Endodermal cell (in vitro differentiated cells): ENCODE results near the gene MRPL14. TPM values are rescaled to one million over a fixed set of nuclear protein-coding genes. Genes with fewer than 3 reads are reported as not detected.
A peak's percentile ranks its signal among the peaks of the same experiment; 100 is the strongest.

ENCODE experiments used
- DNase-seq: peaks from one replicate; pipeline ENCODE4 v3.0.0-alpha.2; 2017
- H3K27ac ChIP-seq: 2 replicates; pipeline ENCODE4 v1.5.1; 2013; ENCODE audit warnings: mild to moderate bottlenecking, low read depth, low read length, moderate library complexity
- H3K27me3 ChIP-seq: 2 replicates; pipeline ENCODE4 v1.6.1; 2013; ENCODE audit warnings: mild to moderate bottlenecking, low read length, moderate library complexity; ENCODE audit not compliant: insufficient read depth, control insufficient read depth, poor library complexity, severe bottlenecking
- H3K36me3 ChIP-seq: 2 replicates; pipeline ENCODE4 v1.7.0; 2013; ENCODE audit warnings: mild to moderate bottlenecking, low read length, moderate library complexity; ENCODE audit not compliant: control insufficient read depth, insufficient read depth
- H3K4me1 ChIP-seq: one replicate; pipeline ENCODE4 v1.7.0; 2013; ENCODE audit warnings: low read length; ENCODE audit not compliant: control insufficient read depth, insufficient read depth
- H3K4me3 ChIP-seq: 2 replicates; pipeline ENCODE4 v1.5.1; 2013; ENCODE audit warnings: mild to moderate bottlenecking, low read length, moderate library complexity
- H3K9ac ChIP-seq: 2 replicates; pipeline ENCODE4 v1.6.1; 2013; ENCODE audit warnings: mild to moderate bottlenecking, low read length, moderate library complexity; ENCODE audit not compliant: poor library complexity, severe bottlenecking; ENCODE audit errors: extremely low read depth
- H3K9me3 ChIP-seq: 2 replicates; pipeline ENCODE4 v1.6.1; 2013; ENCODE audit warnings: mild to moderate bottlenecking, low read length, moderate library complexity; ENCODE audit not compliant: control insufficient read depth
- H3K27ac Mint-ChIP-seq: 2 replicates; pipeline ENCODE4 v1.8.0; 2020; ENCODE audit warnings: mixed read lengths
- H3K27me3 Mint-ChIP-seq: 2 replicates; pipeline ENCODE4 v1.8.0; 2021; ENCODE audit warnings: mild to moderate bottlenecking, mixed read lengths; ENCODE audit not compliant: insufficient read depth
- H3K36me3 Mint-ChIP-seq: 2 replicates; pipeline ENCODE4 v1.8.0; 2020; ENCODE audit warnings: low read depth, mixed read lengths
- H3K4me1 Mint-ChIP-seq: 2 replicates; pipeline ENCODE4 v1.8.0; 2020; ENCODE audit warnings: mixed read lengths
- H3K4me3 Mint-ChIP-seq: 2 replicates; pipeline ENCODE4 v1.8.0; 2020; ENCODE audit warnings: mild to moderate bottlenecking, moderate library complexity, mixed read lengths
- H3K9me3 Mint-ChIP-seq: 2 replicates; pipeline ENCODE4 v1.8.0; 2020; ENCODE audit warnings: mild to moderate bottlenecking, mixed read lengths
- WGBS, 2 experiments: methylation state at CpG; one replicate each; pipeline versions ENCODE4 v1.1.5 to v1.1.7; 2013; ENCODE audit warnings: missing lambda C conversion rate in 2 of 2, mixed read lengths in 1 of 2; ENCODE audit not compliant: insufficient coverage in 1 of 2, insufficient read length in 1 of 2; 5-methylcytosine and 5-hydroxymethylcytosine counted together
- total RNA-seq, 2 donors: library from RNA; stranded (reverse); fragmentation: NEBNext Ultra II Directional in 1 of 2; extraction: Animal tissue kit (Norgen Biotek cat#: 25700) in 1 of 2; gene quantifications; 2 replicates in 1 of 2; 3 replicates in 1 of 2; pipeline ENCODE4 v1.2.1, GENCODE V29; 2021
- TF ChIP-seq, protein P1 (sequence below): fragments of 200-600 bp; sonication (generic); conservative IDR thresholded peaks from 2 replicates; pipeline ENCODE4 v1.5.0; 2021; ENCODE audit warnings: antibody characterized with exemption, mild to moderate bottlenecking

The MRPL14 gene
- total RNA-seq, 2 donors from 2014 or later: 66.5 to 69.6 TPM

GRCh38 chr6:44072959-44073611 is 54.2 kb downstream of the MRPL14 start:
- H3K9ac ChIP-seq: no peak overlapping the region
- H3K27me3 ChIP-seq: no peaks in the 10 kb centered on the region
- no peak overlapping the region for H3K27ac ChIP-seq
- TF ChIP-seq, protein P1, sequence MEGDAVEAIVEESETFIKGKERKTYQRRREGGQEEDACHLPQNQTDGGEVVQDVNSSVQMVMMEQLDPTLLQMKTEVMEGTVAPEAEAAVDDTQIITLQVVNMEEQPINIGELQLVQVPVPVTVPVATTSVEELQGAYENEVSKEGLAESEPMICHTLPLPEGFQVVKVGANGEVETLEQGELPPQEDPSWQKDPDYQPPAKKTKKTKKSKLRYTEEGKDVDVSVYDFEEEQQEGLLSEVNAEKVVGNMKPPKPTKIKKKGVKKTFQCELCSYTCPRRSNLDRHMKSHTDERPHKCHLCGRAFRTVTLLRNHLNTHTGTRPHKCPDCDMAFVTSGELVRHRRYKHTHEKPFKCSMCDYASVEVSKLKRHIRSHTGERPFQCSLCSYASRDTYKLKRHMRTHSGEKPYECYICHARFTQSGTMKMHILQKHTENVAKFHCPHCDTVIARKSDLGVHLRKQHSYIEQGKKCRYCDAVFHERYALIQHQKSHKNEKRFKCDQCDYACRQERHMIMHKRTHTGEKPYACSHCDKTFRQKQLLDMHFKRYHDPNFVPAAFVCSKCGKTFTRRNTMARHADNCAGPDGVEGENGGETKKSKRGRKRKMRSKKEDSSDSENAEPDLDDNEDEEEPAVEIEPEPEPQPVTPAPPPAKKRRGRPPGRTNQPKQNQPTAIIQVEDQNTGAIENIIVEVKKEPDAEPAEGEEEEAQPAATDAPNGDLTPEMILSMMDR: no peak
- H3K27ac Mint-ChIP-seq: peak overlapping the region; percentile 83
- no peaks in the 10 kb centered on the region for H3K36me3 Mint-ChIP-seq
- H3K36me3 ChIP-seq: no peaks in the 10 kb centered on the region
- 5 to 7% methylated on average over 34 to 54 of the region's 55 CpGs for WGBS, 2 experiments
- peaks cover 15% of the 10 kb centered on the region for H3K4me1 ChIP-seq
- H3K4me3 Mint-ChIP-seq: peak overlapping the region; percentile 70
- peaks cover 6% of the 10 kb centered on the region for H3K27me3 Mint-ChIP-seq
- peak overlapping the region; percentile 73 for H3K4me3 ChIP-seq
- H3K9me3 Mint-ChIP-seq: no peaks in the 10 kb centered on the region
- no peaks in the 10 kb centered on the region for H3K9me3 ChIP-seq
- DNase-seq: peak; percentile 92
- H3K4me1 Mint-ChIP-seq: peaks cover 37% of the 10 kb centered on the region

- H3K36me3 Mint-ChIP-seq: no peaks in the 10 kb centered on the region
- DNase-seq: no peak
- H3K4me3 ChIP-seq: peak overlapping the region; percentile 73
- no peaks in the 10 kb centered on the region for H3K36me3 ChIP-seq
- H3K9me3 Mint-ChIP-seq: no peaks in the 10 kb centered on the region
- peaks cover 21% of the 10 kb centered on the region for H3K4me1 ChIP-seq
- 87 to 94% methylated on average over 3 to 4 of the region's 4 CpGs for WGBS, 2 experiments
- peaks cover 43% of the 10 kb centered on the region for H3K4me1 Mint-ChIP-seq
- H3K9me3 ChIP-seq: no peaks in the 10 kb centered on the region
- H3K27me3 Mint-ChIP-seq: peaks cover 6% of the 10 kb centered on the region
- TF ChIP-seq, protein P1: no peak
- H3K4me3 Mint-ChIP-seq: peak overlapping the region; percentile 70
- no peak overlapping the region for H3K9ac ChIP-seq
- no peak overlapping the region for H3K27ac ChIP-seq
- H3K27ac Mint-ChIP-seq: peak overlapping the region; percentile 83
- H3K27me3 ChIP-seq: no peaks in the 10 kb centered on the region
Measured at GRCh38 chr6:44072452-44072958, 54.7 kb downstream of the MRPL14 start.

GRCh38 chr6:44071670-44072451 is 55.4 kb downstream of the MRPL14 start:
- Mint-ChIP-seq H3K27ac (no peak overlapping the region), H3K4me1 (peaks cover 45% of the 10 kb centered on the region), H3K9me3 (no peaks in the 10 kb centered on the region), H3K4me3 (no peak overlapping the region), H3K27me3 (peaks cover 6% of the 10 kb centered on the region), H3K36me3 (no peaks in the 10 kb centered on the region)
- no peak overlapping the region for H3K27ac ChIP-seq
- 94 to 98% methylated on average over 6 to 8 of the region's 8 CpGs for WGBS, 2 experiments
- H3K9ac ChIP-seq: no peak overlapping the region
- H3K36me3 ChIP-seq: no peaks in the 10 kb centered on the region
- TF ChIP-seq, protein P1: no peak
- H3K9me3 ChIP-seq: no peaks in the 10 kb centered on the region
- no peak overlapping the region for H3K4me3 ChIP-seq
- H3K4me1 ChIP-seq: peaks cover 23% of the 10 kb centered on the region
- no peak for DNase-seq
- H3K27me3 ChIP-seq: no peaks in the 10 kb centered on the region
